Smooth muscle cell (in vitro differentiated cells): ENCODE measurements around the gene TMEM215. TPM values are rescaled to one million over a fixed set of nuclear protein-coding genes. Genes with fewer than 3 reads are reported as not detected.

Experiments
- DNase-seq: peaks from one replicate; lab custom pipeline; 2025; ENCODE audit not compliant: unreplicated experiment; lab: John Stamatoyannopoulos, UW
- H2AFZ ChIP-seq: fragments of 200-600 bp; sonication (generic); 2 replicates; pipeline ENCODE4 v1.6.0; 2016; ENCODE audit warnings: antibody characterized with exemption, low read depth, mild to moderate bottlenecking
- H3F3A ChIP-seq: fragments of 200-600 bp; sonication (generic); 2 replicates; pipeline ENCODE4 v1.6.0; 2017; ENCODE audit warnings: antibody characterized with exemption, low read depth
- H3K27ac ChIP-seq: fragments of 200-600 bp; sonication (generic); 2 replicates; pipeline ENCODE4 v1.5.1; 2016; ENCODE audit warnings: low read depth, mild to moderate bottlenecking
- H3K27me3 ChIP-seq: fragments of 200-600 bp; sonication (generic); 2 replicates; pipeline ENCODE4 v1.6.1; 2016; ENCODE audit warnings: low read depth, mild to moderate bottlenecking
- H3K36me3 ChIP-seq: fragments of 200-600 bp; sonication (generic); 2 replicates; pipeline ENCODE4 v1.5.1; 2016; ENCODE audit warnings: low read depth
- H3K4me1 ChIP-seq: fragments of 200-600 bp; sonication (generic); 2 replicates; pipeline ENCODE4 v1.5.1; 2016; ENCODE audit warnings: low read depth
- H3K4me2 ChIP-seq: fragments of 200-600 bp; sonication (generic); 2 replicates; pipeline ENCODE4 v1.6.0; 2016; ENCODE audit warnings: mild to moderate bottlenecking
- H3K4me3 ChIP-seq: fragments of 200-600 bp; sonication (generic); 2 replicates; pipeline ENCODE4 v1.5.1; 2016; ENCODE audit warnings: mild to moderate bottlenecking
- H3K79me2 ChIP-seq: fragments of 200-600 bp; sonication (generic); 2 replicates; pipeline ENCODE4 v1.6.0; 2016; ENCODE audit warnings: low read depth, mild to moderate bottlenecking
- H3K9ac ChIP-seq: fragments of 200-600 bp; sonication (generic); 2 replicates; pipeline ENCODE4 v1.6.0; 2016; ENCODE audit warnings: low read depth
- H3K9me3 ChIP-seq: fragments of 200-600 bp; sonication (generic); replicated peaks from 2 replicates; pipeline ENCODE4 v1.5.1; 2016; ENCODE audit warnings: low read depth
- H4K20me1 ChIP-seq: fragments of 200-600 bp; sonication (generic); 2 replicates; pipeline ENCODE4 v1.6.0; 2016; ENCODE audit warnings: low read depth
- WGBS: methylation state at CpG from one replicate; pipeline ENCODE4 v1.1.7; 2016; ENCODE audit warnings: low lambda C conversion rate; 5-methylcytosine and 5-hydroxymethylcytosine counted together
- polyA plus RNA-seq: library from polyadenylated mRNA; unstranded; fragments of >200 nt; fragmentation: Nextera tagmentation; extraction: Ambion mirVana; gene quantifications from 2 replicates; pipeline ENCODE4 v1.2.1, GENCODE V29; 2016
- total RNA-seq: library from RNA; depleted of rRNA; stranded (reverse); fragments of >200 nt; gene quantifications from 2 replicates; pipeline ENCODE4 v1.2.3, GENCODE V29; 2014
- TF ChIP-seq, protein P1 (sequence below): fragments of 200-600 bp; sonication (generic); IDR thresholded peaks from 2 replicates; pipeline ENCODE4 v1.5.1; 2017; ENCODE audit warnings: borderline replicate concordance, mild to moderate bottlenecking, antibody characterized with exemption; ENCODE audit not compliant: insufficient read depth, poor library complexity, severe bottlenecking

Gene TMEM215
- total and polyA plus RNA-seq, 2 experiments from 2014 or later, result 8.3 to 12.9 TPM

DNA sequence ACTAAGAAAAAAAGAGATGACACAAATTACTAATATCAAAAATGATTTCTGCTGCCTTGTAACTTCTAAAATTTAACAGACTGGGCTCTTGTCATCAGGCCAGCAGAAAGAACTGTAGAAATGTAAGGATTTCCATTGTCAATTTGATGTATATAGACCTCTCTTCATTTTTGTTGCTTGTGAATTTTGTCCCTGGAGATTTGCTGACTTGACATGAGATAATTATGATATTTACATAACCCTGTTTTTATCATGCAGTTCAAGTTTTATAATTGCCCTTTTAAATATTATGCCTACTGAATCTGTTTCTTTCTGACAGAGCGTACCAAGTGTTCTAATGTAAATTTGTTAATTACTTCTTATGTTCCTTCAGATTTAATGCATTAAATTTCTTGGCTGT, 23.9 kb downstream of the TMEM215 start:
- H3K4me2 ChIP-seq, result no peak overlapping the region
- no peaks in the 10 kb centered on the region for H3K4me1 ChIP-seq
- no peak overlapping the region for H3K27ac ChIP-seq
- no peaks in the 10 kb centered on the region for H3F3A ChIP-seq
- WGBS, result 89% methylated on average over 1 of the region's 1 CpG
- no peaks in the 10 kb centered on the region for H3K36me3 ChIP-seq
- H3K9ac ChIP-seq, result no peak overlapping the region
- no peaks in the 10 kb centered on the region for H4K20me1 ChIP-seq
- no peaks in the 10 kb centered on the region for H3K79me2 ChIP-seq
- H3K9me3 ChIP-seq, result peaks cover 11% of the 10 kb centered on the region
- no peak overlapping the region for H2AFZ ChIP-seq
- no peaks in the 10 kb centered on the region for H3K27me3 ChIP-seq
- no peak overlapping the region for H3K4me3 ChIP-seq
- TF ChIP-seq, protein P1, sequence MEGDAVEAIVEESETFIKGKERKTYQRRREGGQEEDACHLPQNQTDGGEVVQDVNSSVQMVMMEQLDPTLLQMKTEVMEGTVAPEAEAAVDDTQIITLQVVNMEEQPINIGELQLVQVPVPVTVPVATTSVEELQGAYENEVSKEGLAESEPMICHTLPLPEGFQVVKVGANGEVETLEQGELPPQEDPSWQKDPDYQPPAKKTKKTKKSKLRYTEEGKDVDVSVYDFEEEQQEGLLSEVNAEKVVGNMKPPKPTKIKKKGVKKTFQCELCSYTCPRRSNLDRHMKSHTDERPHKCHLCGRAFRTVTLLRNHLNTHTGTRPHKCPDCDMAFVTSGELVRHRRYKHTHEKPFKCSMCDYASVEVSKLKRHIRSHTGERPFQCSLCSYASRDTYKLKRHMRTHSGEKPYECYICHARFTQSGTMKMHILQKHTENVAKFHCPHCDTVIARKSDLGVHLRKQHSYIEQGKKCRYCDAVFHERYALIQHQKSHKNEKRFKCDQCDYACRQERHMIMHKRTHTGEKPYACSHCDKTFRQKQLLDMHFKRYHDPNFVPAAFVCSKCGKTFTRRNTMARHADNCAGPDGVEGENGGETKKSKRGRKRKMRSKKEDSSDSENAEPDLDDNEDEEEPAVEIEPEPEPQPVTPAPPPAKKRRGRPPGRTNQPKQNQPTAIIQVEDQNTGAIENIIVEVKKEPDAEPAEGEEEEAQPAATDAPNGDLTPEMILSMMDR, result no peak
- no peak for DNase-seq

GRCh38 chr9:32811246-32811645, 27.9 kb downstream of the TMEM215 start:
- Histone ChIP-seq H3K36me3 (no peaks in the 10 kb centered on the region), H3K9me3 (peaks cover 11% of the 10 kb centered on the region), H3K4me1 (no peaks in the 10 kb centered on the region), H3K79me2 (no peaks in the 10 kb centered on the region), H3K27me3 (peaks cover 7% of the 10 kb centered on the region), H3F3A (no peaks in the 10 kb centered on the region), H3K9ac (no peak overlapping the region), H3K4me3 (no peak overlapping the region), H3K4me2 (no peak overlapping the region), H3K27ac (no peak overlapping the region), H2AFZ (no peak overlapping the region), H4K20me1 (no peaks in the 10 kb centered on the region)
- 81% methylated on average over 3 of the region's 3 CpGs for WGBS
- no peak for DNase-seq
- TF ChIP-seq, protein P1, result no peak

- TF ChIP-seq, protein P1, result no peak
- no peaks in the 10 kb centered on the region for H4K20me1 ChIP-seq
- H3K9me3 ChIP-seq, result no peaks in the 10 kb centered on the region
- no peaks in the 10 kb centered on the region for H3K36me3 ChIP-seq
- no peaks in the 10 kb centered on the region for H3F3A ChIP-seq
- no peaks in the 10 kb centered on the region for H3K79me2 ChIP-seq
- no peak overlapping the region for H3K4me2 ChIP-seq
- no peak for DNase-seq
- no peaks in the 10 kb centered on the region for H3K4me1 ChIP-seq
- H2AFZ ChIP-seq, result no peak overlapping the region
- no peak overlapping the region for H3K27ac ChIP-seq
- WGBS, result 68% methylated on average over 4 of the region's 4 CpGs
- no peak overlapping the region for H3K4me3 ChIP-seq
- H3K9ac ChIP-seq, result no peak overlapping the region
- peaks cover 20% of the 10 kb centered on the region for H3K27me3 ChIP-seq
These were observed 37.0 kb downstream of the TMEM215 start for GRCh38 chr9:32820322-32820721.

- Histone ChIP-seq H3K79me2 (no peaks in the 10 kb centered on the region), H4K20me1 (no peaks in the 10 kb centered on the region), H3K4me2 (no peak overlapping the region), H3K4me1 (no peaks in the 10 kb centered on the region), H3K9ac (no peak overlapping the region), H3K27me3 (peaks cover 11% of the 10 kb centered on the region), H3K27ac (no peak overlapping the region), H3K36me3 (no peaks in the 10 kb centered on the region), H3K9me3 (no peaks in the 10 kb centered on the region), H3K4me3 (no peak overlapping the region), H2AFZ (no peak overlapping the region), H3F3A (no peaks in the 10 kb centered on the region)
- DNase-seq, result no peak
- TF ChIP-seq, protein P1, result no peak
- WGBS, result 90% methylated on average over 3 of the region's 3 CpGs
These were observed 39.8 kb downstream of the TMEM215 start for GRCh38 chr9:32823101-32823500.
